SK-N-SH treated with all-trans-retinoic acid at 6 μM for 48 hours (cell line): Measurements from ENCODE around the gene NEK7.

Experiments used
- TOX ChIP-seq: fragments of 250-450 bp; sonication (Bioruptor Pico); IDR thresholded peaks from 2 replicates; pipeline ENCODE4 v1.8.0; 2021; ENCODE audit warnings: mild to moderate bottlenecking, moderate library complexity, borderline replicate concordance
- ZFP3 ChIP-seq: fragments of 250-450 bp; sonication (Bioruptor Pico); IDR thresholded peaks from 2 replicates; pipeline ENCODE4 v1.5.0; 2020; ENCODE audit warnings: mild to moderate bottlenecking, moderate library complexity

DNA sequence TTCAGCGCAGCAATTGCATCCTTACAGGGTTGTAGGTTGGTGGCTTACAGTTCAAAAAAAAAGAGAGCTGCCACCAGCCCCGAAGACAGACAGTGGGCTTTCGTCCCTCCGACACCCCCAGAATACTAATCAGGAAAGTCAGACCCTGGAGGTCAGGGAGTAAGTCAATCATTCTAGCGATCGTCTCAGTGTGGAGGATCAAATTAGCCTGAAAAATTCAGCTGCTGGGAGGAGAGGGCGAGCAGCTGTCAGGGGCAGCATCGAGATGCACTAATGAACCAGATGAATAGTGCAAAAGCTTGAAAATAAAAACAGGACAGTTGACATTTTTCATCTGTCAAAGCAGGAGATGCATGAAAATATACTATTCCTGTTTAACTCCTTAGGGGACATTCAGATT lies 138.4 kb downstream of the NEK7 start:
- TF ChIP-seq ZFP3 (CRISPR knock-in tag) (no peak), TOX (CRISPR knock-in tag) (no peak)
